ENCODE measurements around the gene MATN4. TPM values are rescaled to one million over a fixed set of nuclear protein-coding genes. Genes with fewer than 3 reads are reported as not detected.

MATN4 gene
- total RNA-seq, 1 experiment from 2014 or later, result not detected

DNA sequence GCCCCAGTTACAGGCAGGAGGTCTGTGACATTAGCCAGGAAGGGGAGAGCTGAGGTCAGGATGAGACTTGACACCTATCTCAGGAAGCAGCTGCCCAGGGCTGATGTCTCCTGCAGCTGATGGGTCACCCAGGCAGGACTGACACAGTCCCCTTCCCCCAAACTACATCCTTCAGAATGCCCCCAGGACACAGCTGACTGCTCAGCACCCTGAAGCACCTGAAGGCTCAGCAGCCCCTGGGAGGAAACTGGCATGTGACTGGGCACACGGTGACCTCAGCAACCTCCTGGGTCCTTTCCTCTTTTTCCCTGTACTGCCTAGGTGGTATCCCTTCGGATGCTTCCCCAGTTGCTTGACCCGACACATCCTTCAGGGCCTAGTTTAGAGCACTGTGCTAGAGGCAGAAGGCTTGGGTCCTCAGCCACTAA is 38.2 kb upstream of the MATN4 start:
- Mint-ChIP-seq H3K36me3 (ENCODE audit: insufficient read depth, unreplicated experiment) (no peaks in the 10 kb centered on the region), H3K4me1 (ENCODE audit: insufficient read depth, unreplicated experiment) (peaks cover 37% of the 10 kb centered on the region), H3K27me3 (ENCODE audit: insufficient read depth, unreplicated experiment) (no peaks in the 10 kb centered on the region), H3K4me3 (ENCODE audit: unreplicated experiment) (peak overlapping the region; percentile 89), H3K9me3 (ENCODE audit: unreplicated experiment) (no peaks in the 10 kb centered on the region), H3K27ac (ENCODE audit: low read depth, unreplicated experiment) (peak overlapping the region; percentile 93)
- intact Hi-C loops (cut with micrococcal nuclease), result loop anchor here (5.0 kb wide), 1 partner anchor 71 kb away; the partner anchor contains the start of gene PIGT
- no TSS peak for BruUV-seq (replicated peaks)
- POLR2A ChIA-PET, result interaction anchor here (0.6 to 37.4 kb wide), 13 partner anchors 10 to 1060 kb away, joined by 3 to 1328 read pairs (median 4); partner anchors contain the start of genes DNTTIP1, ELMO2, PIGT and SDC4
- TF ChIP-seq, protein P1, sequence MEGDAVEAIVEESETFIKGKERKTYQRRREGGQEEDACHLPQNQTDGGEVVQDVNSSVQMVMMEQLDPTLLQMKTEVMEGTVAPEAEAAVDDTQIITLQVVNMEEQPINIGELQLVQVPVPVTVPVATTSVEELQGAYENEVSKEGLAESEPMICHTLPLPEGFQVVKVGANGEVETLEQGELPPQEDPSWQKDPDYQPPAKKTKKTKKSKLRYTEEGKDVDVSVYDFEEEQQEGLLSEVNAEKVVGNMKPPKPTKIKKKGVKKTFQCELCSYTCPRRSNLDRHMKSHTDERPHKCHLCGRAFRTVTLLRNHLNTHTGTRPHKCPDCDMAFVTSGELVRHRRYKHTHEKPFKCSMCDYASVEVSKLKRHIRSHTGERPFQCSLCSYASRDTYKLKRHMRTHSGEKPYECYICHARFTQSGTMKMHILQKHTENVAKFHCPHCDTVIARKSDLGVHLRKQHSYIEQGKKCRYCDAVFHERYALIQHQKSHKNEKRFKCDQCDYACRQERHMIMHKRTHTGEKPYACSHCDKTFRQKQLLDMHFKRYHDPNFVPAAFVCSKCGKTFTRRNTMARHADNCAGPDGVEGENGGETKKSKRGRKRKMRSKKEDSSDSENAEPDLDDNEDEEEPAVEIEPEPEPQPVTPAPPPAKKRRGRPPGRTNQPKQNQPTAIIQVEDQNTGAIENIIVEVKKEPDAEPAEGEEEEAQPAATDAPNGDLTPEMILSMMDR (IDR thresholded peaks at IDR 0.05; ENCODE audit: unreplicated experiment), result no peak
- CTCF ChIA-PET, result interaction anchor here (0.6 to 9.0 kb wide), 15 partner anchors 9 to 695 kb away, joined by 3 to 82 read pairs (median 5); partner anchors contain the start of gene SYS1
- no peak for DNase-seq (ENCODE audit: unreplicated experiment)

DNA sequence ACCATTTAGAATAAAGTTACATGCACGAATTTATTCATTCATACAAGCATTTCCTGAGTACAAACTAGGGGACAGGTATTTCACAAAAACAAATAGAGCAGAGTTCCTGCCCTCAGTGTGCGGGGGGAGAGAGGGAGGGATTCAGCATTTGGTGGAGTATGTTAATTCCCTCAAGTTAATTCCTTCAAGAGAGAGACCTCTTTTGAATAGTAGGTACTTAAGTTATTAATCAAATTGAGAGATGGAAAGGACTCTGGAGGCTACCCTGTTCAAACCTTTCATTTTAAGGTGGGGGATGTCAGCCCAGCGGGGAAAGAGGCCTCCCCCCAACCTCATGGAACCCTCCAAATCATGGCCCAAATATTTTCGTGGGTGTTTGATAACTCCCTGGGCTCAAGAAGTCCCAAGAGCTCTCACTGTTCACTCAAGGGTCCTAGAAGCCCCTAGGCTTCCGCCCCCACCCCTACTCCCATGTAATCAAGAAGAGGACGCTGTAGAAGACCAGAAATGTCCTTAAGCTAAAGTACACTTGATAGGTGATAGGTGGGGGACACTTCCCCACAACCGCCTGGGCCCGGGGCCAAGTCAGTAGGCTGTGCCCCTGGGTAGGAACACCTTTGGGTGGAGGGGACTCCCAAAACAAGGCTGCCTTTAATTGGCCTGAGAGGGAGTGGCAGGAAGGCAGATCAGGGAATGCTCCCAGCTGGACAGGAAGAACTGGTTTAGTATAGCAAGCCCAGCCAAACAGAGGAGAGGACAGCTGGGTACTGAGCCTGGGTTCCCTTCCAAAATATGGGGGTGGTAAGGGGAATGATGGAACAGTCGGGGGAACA is 37.2 kb upstream of the MATN4 start:
- Mint-ChIP-seq H3K4me3 (ENCODE audit: unreplicated experiment) (peak overlapping the region; percentile 89), H3K36me3 (ENCODE audit: insufficient read depth, unreplicated experiment) (peaks cover 8% of the 10 kb centered on the region), H3K27ac (ENCODE audit: low read depth, unreplicated experiment) (peak overlapping the region; percentile 93), H3K9me3 (ENCODE audit: unreplicated experiment) (no peaks in the 10 kb centered on the region), H3K4me1 (ENCODE audit: insufficient read depth, unreplicated experiment) (peaks cover 46% of the 10 kb centered on the region), H3K27me3 (ENCODE audit: insufficient read depth, unreplicated experiment) (no peaks in the 10 kb centered on the region)
- peak; percentile 56 for DNase-seq (ENCODE audit: unreplicated experiment)
- intact Hi-C loops (cut with micrococcal nuclease), result loop anchor here (5.0 kb wide), 1 partner anchor 72 kb away; the partner anchor contains the start of gene PIGT
- BruUV-seq (replicated peaks), result no TSS peak
- ChIA-PET CTCF (interaction anchor here (1.1 to 9.0 kb wide), 8 partner anchors 8 to 425 kb away, joined by 4 to 82 read pairs (median 6); partner anchors contain the start of gene SYS1), POLR2A (interaction anchor here (0.5 to 37.4 kb wide), 8 partner anchors 9 to 540 kb away, joined by 3 to 1328 read pairs (median 12); partner anchors contain the start of genes PIGT, SDC4 and SYS1)
- TF ChIP-seq, protein P1 (IDR thresholded peaks at IDR 0.05; ENCODE audit: unreplicated experiment), result no peak

DNA sequence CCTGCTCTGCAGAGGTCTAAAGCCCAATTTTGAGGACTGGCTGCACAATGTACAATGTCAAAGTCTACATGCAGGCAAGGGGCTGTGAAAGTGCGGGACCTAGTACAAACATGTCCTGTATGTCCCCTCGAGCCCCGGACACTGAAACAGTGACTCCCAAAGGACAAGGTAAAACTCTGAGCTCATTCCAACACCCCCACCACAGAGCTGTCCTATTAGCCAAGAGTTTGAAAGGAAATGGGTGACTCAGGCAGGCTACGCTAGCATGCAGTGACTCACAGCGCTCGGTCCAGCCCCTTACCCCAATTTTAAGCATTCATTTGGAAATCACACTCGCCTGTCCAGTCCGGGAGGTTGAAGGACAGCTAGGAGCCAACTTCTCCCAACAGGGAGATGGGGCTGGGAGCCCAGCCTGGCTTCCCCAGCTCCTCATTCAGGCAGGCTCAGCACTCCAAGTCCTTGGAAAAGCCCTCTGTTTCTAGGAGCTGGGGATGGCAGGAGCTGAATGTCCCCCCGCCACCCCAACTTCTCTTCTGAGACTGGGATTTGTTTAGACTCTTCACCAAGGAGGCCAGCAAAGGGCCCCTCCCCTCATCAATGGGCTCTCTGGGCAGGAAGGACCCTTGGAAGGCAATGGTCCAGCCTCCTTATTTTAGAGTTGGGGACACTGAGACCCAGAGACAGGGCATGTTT is 36.2 kb upstream of the MATN4 start:
- Mint-ChIP-seq H3K4me3 (ENCODE audit: unreplicated experiment) (peak overlapping the region; percentile 89), H3K27ac (ENCODE audit: low read depth, unreplicated experiment) (peak overlapping the region; percentile 93), H3K4me1 (ENCODE audit: insufficient read depth, unreplicated experiment) (peaks cover 56% of the 10 kb centered on the region), H3K27me3 (ENCODE audit: insufficient read depth, unreplicated experiment) (no peaks in the 10 kb centered on the region), H3K9me3 (ENCODE audit: unreplicated experiment) (no peaks in the 10 kb centered on the region), H3K36me3 (ENCODE audit: insufficient read depth, unreplicated experiment) (peaks cover 18% of the 10 kb centered on the region)
- ChIA-PET CTCF (interaction anchor here (0.7 to 9.0 kb wide), 10 partner anchors 8 to 427 kb away, joined by 3 to 82 read pairs (median 4); partner anchors contain the start of gene SYS1), POLR2A (interaction anchor here (0.6 to 37.4 kb wide), 12 partner anchors 8 to 591 kb away, joined by 3 to 1328 read pairs (median 4); partner anchors contain the start of genes PCIF1, PIGT, SDC4 and SLPI)
- TF ChIP-seq, protein P1 (IDR thresholded peaks at IDR 0.05; ENCODE audit: unreplicated experiment), result no peak
- DNase-seq (ENCODE audit: unreplicated experiment), result peak; percentile 94
- no TSS peak for BruUV-seq (replicated peaks)
- intact Hi-C loops (cut with micrococcal nuclease), result no loop called here
